K562 (cell line): ENCODE results near the gene SLC13A3. TPM values are rescaled to one million over a fixed set of nuclear protein-coding genes. Genes with fewer than 3 reads are reported as not detected.

Experiments
- ATAC-seq: fragments of 200-7000 bp; cut with Tn5 transposase; 3 replicates; pipeline ENCODE4 v1.9.1; 2020; ENCODE audit warnings: moderate library complexity
- BruUV-seq: library from RNA; stranded (reverse); fragments of 400-500 nt; replicated peaks from 2 replicates; lab custom pipeline; 2021; lab: Mats Ljungman, UMichigan
- CTCF ChIA-PET: fragments of 300-600 bp; formaldehyde crosslinking; extraction: SDS; loops from one replicate; lab custom pipeline; 2021; ENCODE audit warnings: low intra/inter-chr PET ratio; lab: Yijun Ruan, JAX
- POLR2A ChIA-PET: fragments of 300-600, 350-650 bp; sonication (Branson Sonifier 250); formaldehyde crosslinking; extraction: SDS; loops from one replicate; lab custom pipeline; 2021; ENCODE audit warnings: antibody characterized with exemption, inconsistent platforms; lab: Yijun Ruan, JAX
- DNase-seq, 4 experiments: peaks; one replicate each; pipeline versions ENCODE4 v3.0.0 to v3.0.0-alpha.2; 2011 to 2018; ENCODE audit warnings: low spot score in 3 of 4, mixed read lengths in 3 of 4; ENCODE audit errors: extremely low read depth in 1 of 4
- FAIRE-seq: peaks from 2 replicates; lab custom pipeline; 2011; peaks lifted over from hg19 to GRCh38; lab: Jason Lieb, UNC
- H2AFZ ChIP-seq: 2 replicates; pipeline ENCODE4 v1.6.0; 2011; ENCODE audit warnings: low read depth, low read length, control low read depth, inconsistent platforms
- H3K27ac ChIP-seq: fragments of 200-600 bp; 3 replicates; pipeline ENCODE4 v1.8.0; 2011; ENCODE audit warnings: low read depth, mild to moderate bottlenecking, control low read depth, inconsistent platforms, low read length, moderate library complexity, mixed read lengths; ENCODE audit errors: extremely low read depth
- H3K27me3 ChIP-seq, 2 experiments: fragments of 300-600 bp in 1 of 2; 2 replicates in 1 of 2; 3 replicates in 1 of 2; pipeline versions ENCODE4 v1.6.0 to v1.8.0; 2011; ENCODE audit warnings: inconsistent platforms in 2 of 2, low read length in 2 of 2, mild to moderate bottlenecking in 1 of 2, mixed read lengths in 1 of 2, moderate library complexity in 1 of 2; ENCODE audit not compliant: control insufficient read depth in 2 of 2, insufficient read depth in 2 of 2
- H3K36me3 ChIP-seq: fragments of 300-600 bp; 3 replicates; pipeline ENCODE4 v1.8.0; 2011; ENCODE audit warnings: mild to moderate bottlenecking, low read length, inconsistent platforms; ENCODE audit not compliant: control insufficient read depth, insufficient read depth
- H3K4me1 ChIP-seq, 2 experiments: fragments of 200-600 bp in 1 of 2; replicated peaks in 1 of 2; 2 replicates in 1 of 2; 3 replicates in 1 of 2; pipeline versions ENCODE4 v1.5.1 to v1.8.0; 2011; ENCODE audit warnings: inconsistent platforms in 2 of 2, low read length in 2 of 2, mild to moderate bottlenecking in 1 of 2, mixed read lengths in 1 of 2, moderate library complexity in 1 of 2; ENCODE audit not compliant: control insufficient read depth in 2 of 2, insufficient read depth in 2 of 2
- H3K4me2 ChIP-seq: 2 replicates; pipeline ENCODE4 v1.6.1; 2011; ENCODE audit warnings: low read length, control low read depth, inconsistent platforms, mixed read lengths; ENCODE audit not compliant: insufficient read depth
- H3K4me3 ChIP-seq: fragments of 200-600 bp; sonication (generic), shearing (Covaris generic); 2 replicates; pipeline ENCODE4 v1.5.1; 2016; ENCODE audit warnings: control low read depth, inconsistent platforms
- H3K79me2 ChIP-seq: fragments of 200-600 bp; 3 replicates; pipeline ENCODE4 v1.8.0; 2011; ENCODE audit warnings: low read length, inconsistent platforms; ENCODE audit not compliant: control insufficient read depth, insufficient read depth
- H3K9ac ChIP-seq, 2 experiments: 2 replicates each; pipeline versions ENCODE4 v1.6.0 to v1.6.1; 2011; ENCODE audit warnings: low read depth in 2 of 2, low read length in 2 of 2, control low read depth in 1 of 2, inconsistent platforms in 1 of 2, mild to moderate bottlenecking in 1 of 2, mixed read lengths in 1 of 2; ENCODE audit not compliant: insufficient read depth in 1 of 2
- H3K9me1 ChIP-seq: one replicate; pipeline ENCODE4 v1.6.0; 2011; ENCODE audit warnings: inconsistent platforms, mild to moderate bottlenecking, low read length, moderate library complexity; ENCODE audit not compliant: control insufficient read depth, insufficient read depth
- H3K9me3 ChIP-seq: replicated peaks from 2 replicates; pipeline ENCODE4 v1.5.1; 2011; ENCODE audit warnings: low read depth, low read length, inconsistent platforms; ENCODE audit not compliant: control insufficient read depth, insufficient read depth
- H4K20me1 ChIP-seq: replicated peaks from 2 replicates; pipeline ENCODE4 v1.6.1; 2011; ENCODE audit warnings: low read length, inconsistent platforms, mixed read lengths; ENCODE audit not compliant: control insufficient read depth, insufficient read depth
- DDX20 ChIP-seq: fragments of 450-650 bp; IDR thresholded peaks from 2 replicates; pipeline ENCODE4 v1.6.1; 2016; ENCODE audit warnings: missing genetic modification characterization, low read depth, mild to moderate bottlenecking, missing compliant biosample characterization, moderate library complexity
- FOS ChIP-seq: IDR thresholded peaks from 3 replicates; pipeline ENCODE4 v1.6.1; 2011; ENCODE audit not compliant: insufficient read length; ENCODE audit errors: extremely low read depth
- FOXP1 ChIP-seq: sonication (generic); formaldehyde crosslinking; IDR thresholded peaks from 2 replicates; pipeline ENCODE4 v1.8.0; 2022; ENCODE audit warnings: mild to moderate bottlenecking, missing genetic modification reagents
- GABPB2 ChIP-seq: fragments of 250-450 bp; sonication (Bioruptor Pico); conservative IDR thresholded peaks from 2 replicates; pipeline ENCODE4 v1.5.1; 2021; ENCODE audit warnings: mild to moderate bottlenecking
- NUFIP1 ChIP-seq: fragments of 450-650 bp; IDR thresholded peaks from 2 replicates; pipeline ENCODE4 v1.6.1; 2018; ENCODE audit not compliant: partially characterized antibody
- POLR2B ChIP-seq: fragments of 450-650 bp; IDR thresholded peaks from 2 replicates; pipeline ENCODE4 v1.6.1; 2018; ENCODE audit warnings: low read depth; ENCODE audit not compliant: partially characterized antibody
- TRIM25 ChIP-seq: fragments of 450-650 bp; IDR thresholded peaks from 2 replicates; pipeline ENCODE4 v1.7.0; 2016; ENCODE audit warnings: borderline replicate concordance
- WGBS: fragments of 100-300 bp; shearing (Covaris generic); methylation state at CpG from one replicate; pipeline ENCODE4 v1.1.6; 2016; ENCODE audit warnings: low coverage, mixed read lengths; ENCODE audit not compliant: insufficient coverage; ENCODE audit errors: missing lambda C conversion rate; 5-methylcytosine and 5-hydroxymethylcytosine counted together
- in situ Hi-C: fragments of 300-500 bp; cut with MboI; formaldehyde crosslinking; loops from 4 replicates; pipeline ENCODE4 v1.15.0; 2018; ENCODE audit warnings: inconsistent platforms, mixed read lengths
- intact Hi-C: fragments of 100-400 bp; cut with micrococcal nuclease; formaldehyde crosslinking; loops from 2 replicates; pipeline ENCODE4 v1.14.2; 2022
- polyA plus RNA-seq, 8 experiments: library from polyadenylated mRNA; depleted of rRNA in 4 of 8; stranded (reverse) in 5 of 8; unstranded in 3 of 8; fragments of >200 nt; fragmentation: Nextera tagmentation in 2 of 8; fragmentation: Illumina TruSeq in 1 of 8; extraction: Ambion mirVana in 2 of 8; extraction: Trizol in 1 of 8; gene quantifications; 2 replicates each; pipeline versions ENCODE4 v1.2.1 to v1.2.3, GENCODE V29; 2011 to 2014; ENCODE audit warnings: inconsistent platforms in 1 of 8, missing spikeins in 1 of 8
- total RNA-seq, 7 experiments: library from RNA; depleted of rRNA in 6 of 7; stranded (reverse); fragments of >200 nt in 6 of 7; fragmentation: Illumina TruSeq in 2 of 7; extraction: Trizol in 2 of 7; gene quantifications; 2 replicates each; pipeline versions ENCODE4 v1.2.1 to v1.2.3, GENCODE V29; 2011 to 2021; ENCODE audit warnings: low replicate concordance in 1 of 7

The SLC13A3 gene
- total and polyA plus RNA-seq, 9 of the 15 experiments (the other 6 are each of a cell fraction or from before 2014, with no cell fraction given), result 5.5 to 16.4 (median 8.5) TPM

GRCh38 chr20:46572153-46572552 is 79.1 kb downstream of the SLC13A3 start:
- DNase-seq, result no peak
- no peak overlapping the region for H3K4me3 ChIP-seq
- H3K79me2 ChIP-seq, result no peaks in the 10 kb centered on the region
- no peak overlapping the region for H3K4me2 ChIP-seq
- TF ChIP-seq POLR2B, result no peak
- no peak for TF ChIP-seq GABPB2
- TF ChIP-seq FOS, result no peak
- TF ChIP-seq DDX20, result no peak
- no peak for TF ChIP-seq TRIM25
- no peak for TF ChIP-seq NUFIP1
- TF ChIP-seq FOXP1 (CRISPR knock-in tag), result no peak
- H2AFZ ChIP-seq, result no peak overlapping the region
- in situ Hi-C loops, result no loop called here
- WGBS, result 57% methylated on average over 6 of the region's 8 CpGs
- no peak for FAIRE-seq
- H3K9me1 ChIP-seq, result no peaks in the 10 kb centered on the region
- ChIA-PET POLR2A (interaction anchor here (0.6 to 0.8 kb wide), 2 partner anchors 14 to 111 kb away, joined by 3 to 4 read pairs; no protein-coding TSS in a partner anchor), CTCF (no interaction called here)
- H4K20me1 ChIP-seq, result no peaks in the 10 kb centered on the region; the same call in none of the 2 replicates
- no peaks in the 10 kb centered on the region for H3K27me3 ChIP-seq
- BruUV-seq, result no TSS peak
- ATAC-seq, result no peak
- no peak overlapping the region for H3K9ac ChIP-seq
- H3K36me3 ChIP-seq, result no peaks in the 10 kb centered on the region
- peaks cover 2% of the 10 kb centered on the region; the same call in 1 of the 2 replicates for H3K9me3 ChIP-seq
- intact Hi-C loops, result no loop called here
- H3K27ac ChIP-seq, result no peak overlapping the region
- peaks cover 10 to 12% of the 10 kb centered on the region in 2 experiments; a peak in 3 of 5 replicates for H3K4me1 ChIP-seq
